GM12892 (cell line): ENCODE data around the gene CEP350.

ENCODE experiments used
- POLR2A ChIP-seq: IDR thresholded peaks from 2 replicates; pipeline ENCODE4 v1.6.1; 2011; ENCODE audit warnings: low read depth, low read length, control low read depth
- POLR2AphosphoS5 ChIP-seq: IDR thresholded peaks from 2 replicates; pipeline ENCODE4 v1.6.1; 2011; ENCODE audit warnings: low read depth, low read length, control low read depth
- TAF1 ChIP-seq: IDR thresholded peaks from 2 replicates; pipeline ENCODE4 v1.6.1; 2011; ENCODE audit warnings: low read depth, mild to moderate bottlenecking, control low read depth, low read length, borderline replicate concordance

DNA sequence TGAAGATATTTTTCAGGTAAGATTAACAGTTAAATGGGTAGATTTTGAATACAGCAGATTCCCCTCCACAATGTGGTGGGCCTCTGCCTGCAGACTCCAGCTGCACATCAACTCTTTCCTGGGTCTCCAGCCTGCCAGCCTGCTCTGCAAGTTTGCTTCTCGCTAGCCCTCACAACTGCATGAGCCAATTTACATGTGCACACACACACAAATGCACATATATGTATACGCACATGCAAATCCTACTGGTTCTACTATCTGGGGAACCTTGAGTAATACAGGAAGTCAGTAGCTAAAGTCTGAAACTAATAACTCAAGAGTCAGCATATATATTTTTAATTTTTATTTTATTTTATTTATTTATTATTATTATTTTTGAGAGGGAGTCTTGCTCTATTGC lies 165.2 kb downstream of the CEP350 start:
- TF ChIP-seq TAF1 (no peak), POLR2A (no peak), POLR2AphosphoS5 (no peak)
